GM18526 (cell line): Measurements from ENCODE around the gene HS6ST2.

ENCODE experiments used
- POLR2A ChIP-seq: IDR thresholded peaks from 3 replicates; pipeline ENCODE4 v1.6.1; 2011; ENCODE audit not compliant: insufficient read length; ENCODE audit errors: extremely low read depth

Gene HS6ST2

GRCh38 chrX:132958091-132958703 lies at the start of gene HS6ST2:
HS6ST2 (minus strand) TSS chrX:132958629.
- no peak for TF ChIP-seq POLR2A

DNA sequence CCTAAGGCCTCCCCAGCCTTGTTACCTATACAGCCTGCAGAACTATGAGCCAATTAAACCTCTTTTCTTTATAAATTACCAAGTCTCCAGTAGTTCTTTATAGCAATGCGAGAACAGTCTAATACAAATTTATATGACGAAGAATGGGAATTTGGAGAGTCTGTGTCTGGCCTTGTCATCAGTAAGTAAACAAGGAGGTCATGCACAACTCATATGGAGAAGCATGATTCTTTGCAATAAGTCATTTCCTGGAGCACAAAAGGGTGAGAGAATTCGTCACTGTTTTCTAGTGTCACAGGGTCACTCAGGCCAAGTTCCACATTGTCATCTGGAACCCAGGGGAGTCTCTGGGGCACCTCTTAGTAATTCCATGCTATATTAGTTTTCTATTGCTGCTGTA lies 49.0 kb upstream of the HS6ST2 start:
- no peak for TF ChIP-seq POLR2A

- TF ChIP-seq POLR2A: no peak
Measured at GRCh38 chrX:133005616-133006015, 47.2 kb upstream of the HS6ST2 start.

DNA sequence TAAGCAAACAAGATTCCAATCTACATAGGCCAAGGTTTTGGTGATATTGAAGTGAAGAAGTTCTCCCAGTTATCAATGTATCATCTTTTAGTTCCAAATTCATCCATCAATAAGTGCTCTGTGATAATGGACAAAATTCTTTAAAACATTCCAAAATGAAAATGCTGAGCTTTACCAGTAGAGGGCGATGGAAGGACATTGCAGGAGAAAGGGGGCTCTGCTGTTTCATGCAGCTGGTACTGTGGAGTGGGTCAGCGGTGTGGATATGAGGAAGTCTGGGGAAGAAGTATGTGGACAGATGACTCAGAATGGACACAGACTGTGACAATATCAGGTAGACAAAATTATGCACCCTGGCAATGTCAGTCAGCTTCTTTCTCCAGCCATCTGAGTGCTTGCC lies 46.6 kb upstream of the HS6ST2 start:
- TF ChIP-seq POLR2A: no peak

DNA sequence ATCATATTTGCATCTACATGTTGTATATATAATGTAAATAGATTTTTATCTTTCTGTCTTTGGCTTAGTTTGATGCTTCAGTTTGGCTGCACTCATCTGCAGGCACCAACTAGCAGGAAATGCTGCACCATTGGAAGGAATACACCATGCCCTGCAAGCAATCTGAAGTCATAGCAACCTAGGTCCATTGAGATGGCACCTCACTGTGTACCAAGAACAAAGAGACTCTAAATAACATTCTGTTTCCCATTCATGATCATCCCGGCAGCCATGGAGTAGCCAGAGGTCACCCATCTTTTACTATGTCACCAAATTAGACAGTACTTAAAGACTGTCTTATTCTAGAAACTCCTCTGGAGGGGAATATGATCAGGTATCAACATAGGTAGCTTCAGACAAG lies 40.8 kb upstream of the HS6ST2 start:
- TF ChIP-seq POLR2A: no peak

- TF ChIP-seq POLR2A: no peak
Measured at GRCh38 chrX:132990835-132991234, 32.4 kb upstream of the HS6ST2 start.

DNA sequence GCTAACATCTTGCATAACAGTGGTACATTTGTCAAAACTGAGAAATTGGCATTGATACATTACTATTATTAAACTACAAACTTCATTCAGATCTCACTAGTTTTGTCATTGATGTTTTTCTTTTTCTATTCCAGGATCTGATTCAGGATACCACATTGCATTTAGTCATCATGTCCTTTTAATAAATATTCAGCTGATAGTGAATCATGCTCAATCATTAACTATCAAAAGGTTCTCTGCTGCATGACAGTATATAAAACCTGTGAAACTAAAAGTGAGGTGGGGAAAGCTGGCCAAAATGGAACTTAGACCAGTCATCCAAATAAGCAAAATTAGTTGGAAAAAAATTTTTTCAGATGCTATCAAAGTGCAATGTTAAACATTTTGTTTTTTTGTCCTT lies 28.1 kb upstream of the HS6ST2 start:
- TF ChIP-seq POLR2A: no peak

DNA sequence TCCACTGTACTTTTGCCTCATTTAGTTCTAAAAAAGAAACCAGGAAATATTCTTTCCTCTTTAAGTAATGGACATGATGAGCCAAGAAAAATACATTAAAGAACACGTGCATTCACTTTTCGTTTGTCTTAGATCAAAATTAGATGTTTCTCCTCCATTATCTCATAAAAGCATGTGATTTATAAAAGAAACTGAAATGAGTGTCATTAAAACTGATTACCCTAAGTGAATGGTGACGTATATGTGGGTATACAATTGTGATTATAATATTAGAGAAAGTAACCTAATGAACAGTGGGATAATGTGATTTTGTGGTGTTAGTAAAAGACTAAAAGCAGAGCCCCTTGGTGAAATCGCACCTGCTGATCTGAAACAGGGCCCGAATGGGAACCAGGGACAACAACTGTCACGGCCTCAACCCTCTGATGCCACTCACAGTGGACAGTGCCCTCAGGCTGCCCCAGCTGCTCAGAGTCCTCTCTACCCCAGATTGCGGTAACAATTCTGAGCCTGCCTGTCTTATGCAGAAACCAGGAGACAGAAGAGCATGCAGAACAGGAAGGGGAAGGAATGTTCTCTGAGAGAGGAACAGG lies 25.7 kb upstream of the HS6ST2 start:
- TF ChIP-seq POLR2A: no peak

DNA sequence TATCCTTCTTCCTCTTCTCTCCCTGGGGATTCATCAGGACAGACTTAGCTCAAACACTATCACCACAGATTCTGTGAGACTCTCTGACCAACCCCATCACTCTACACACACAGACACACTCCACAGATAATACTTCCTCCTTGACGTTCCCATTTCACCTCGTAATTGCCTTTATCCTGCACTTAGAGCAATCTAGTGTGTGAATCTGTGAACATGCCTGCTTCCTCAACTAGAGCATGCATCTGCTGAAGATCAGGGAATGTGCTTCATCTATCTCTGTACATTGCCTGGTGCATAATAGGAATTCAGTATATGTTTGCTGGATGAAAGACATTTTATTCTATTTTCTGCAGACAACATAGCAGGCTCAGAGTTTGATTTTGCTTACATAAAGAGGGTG lies 25.1 kb upstream of the HS6ST2 start:
- TF ChIP-seq POLR2A: no peak

GRCh38 chrX:132968296-132968949 lies 10.0 kb upstream of the HS6ST2 start:
- no peak for TF ChIP-seq POLR2A

GRCh38 chrX:132967049-132967448 lies 8.6 kb upstream of the HS6ST2 start:
- no peak for TF ChIP-seq POLR2A

DNA sequence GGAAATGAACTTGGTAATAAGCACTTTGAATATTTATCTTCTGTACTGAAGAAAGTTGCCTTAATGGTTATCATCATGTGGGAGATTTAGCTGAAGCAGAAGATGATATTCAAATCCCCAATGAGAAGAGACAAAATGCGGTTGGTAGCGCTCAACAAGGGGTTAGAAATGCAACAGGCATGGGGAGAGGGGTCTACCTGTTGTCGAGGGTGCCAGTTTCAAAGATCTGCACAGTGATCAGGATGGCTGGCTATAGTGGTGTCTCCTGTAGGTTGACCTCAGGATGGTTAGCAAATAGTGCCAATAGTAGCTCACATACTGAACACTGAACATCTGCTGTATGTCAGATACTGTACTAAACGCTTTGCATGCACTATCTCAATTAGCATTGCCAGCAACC lies 7.0 kb upstream of the HS6ST2 start:
- no peak for TF ChIP-seq POLR2A

- no peak for TF ChIP-seq POLR2A
Measured at GRCh38 chrX:132961511-132961910, 3.1 kb upstream of the HS6ST2 start.

GRCh38 chrX:132957211-132958090 lies 978 bp downstream of the HS6ST2 start:
- TF ChIP-seq POLR2A: no peak

- TF ChIP-seq POLR2A: no peak
Measured at GRCh38 chrX:132956421-132957210, 1.8 kb downstream of the HS6ST2 start.
